Stimulated activated CD4-positive, alpha-beta T cell treated with anti-CD3 and anti-CD28 coated beads, Interleukin-1b, Interleukin-23, amount 100 ng/mL, for 24 hours (primary cell): Measurements from ENCODE around the gene IPO11.
"Not testable (repeated sequence)": the region's sequence is repeated elsewhere in the genome, so short reads cannot be mapped to it uniquely, and the experiment has no call there.

Experiments used
- DNase-seq, 4 experiments: peaks; one replicate each; pipeline ENCODE4 v3.0.0-alpha.2; 2020; ENCODE audit warnings: low read depth in 4 of 4, low spot score in 1 of 4

IPO11 gene

DNA sequence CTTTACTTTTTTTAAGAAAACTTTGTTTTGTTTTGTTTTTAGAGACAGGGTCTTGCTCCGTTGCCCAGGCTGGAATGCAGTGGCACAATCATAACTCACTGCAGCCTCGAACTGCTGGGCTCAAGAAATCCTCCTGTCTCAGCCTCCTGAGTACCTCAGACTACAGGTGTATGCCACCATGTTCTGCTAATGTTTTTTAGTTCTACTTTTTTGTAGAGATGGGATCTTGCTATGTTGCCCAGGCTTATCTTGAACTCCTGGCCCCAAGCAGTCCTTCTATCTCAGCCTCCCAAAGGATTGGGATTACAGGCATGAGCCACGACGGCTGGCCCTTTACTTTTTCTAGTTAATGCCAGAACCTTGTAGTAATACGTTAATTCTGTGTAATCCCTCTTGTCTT is 36.0 kb downstream of the IPO11 start:
- no peak for DNase-seq

DNA sequence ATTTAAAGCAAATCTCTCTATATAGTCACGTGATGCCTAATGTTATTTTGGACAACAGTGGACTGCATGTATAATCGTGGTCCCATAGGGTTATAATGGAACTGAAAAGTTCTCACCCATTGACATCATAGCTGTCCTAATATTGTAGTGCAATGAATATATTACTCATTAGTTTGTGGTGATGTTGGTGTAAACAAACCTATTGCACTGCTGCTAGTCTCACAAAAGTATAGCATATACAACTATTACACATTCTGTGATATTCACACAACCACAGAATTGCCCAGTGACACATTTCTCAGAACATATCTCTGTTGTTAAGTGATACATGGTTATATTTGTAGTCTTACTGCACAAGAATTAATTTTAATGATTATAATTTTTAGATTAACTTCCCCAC is 37.7 kb downstream of the IPO11 start:
- DNase-seq = no peak

DNA sequence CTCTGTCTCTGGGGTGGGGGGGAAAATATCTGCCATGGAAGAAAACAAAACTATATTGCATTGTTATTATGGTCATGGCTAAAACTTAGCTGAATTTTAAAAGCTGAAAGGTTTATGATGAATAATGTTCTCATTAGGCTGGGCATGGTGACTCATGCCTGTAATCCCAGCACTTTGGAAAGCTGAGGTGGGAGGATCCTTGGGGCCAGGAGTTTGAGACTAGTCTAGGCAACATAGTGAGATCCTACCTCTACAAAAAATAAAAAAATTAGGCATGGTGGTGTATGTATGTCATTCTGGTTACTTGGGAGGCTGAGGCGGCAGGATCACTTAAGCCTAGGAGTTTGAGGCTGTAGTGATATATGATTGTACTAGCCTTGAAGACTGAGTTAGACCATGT is 44.5 kb downstream of the IPO11 start:
- no peak for DNase-seq

DNA sequence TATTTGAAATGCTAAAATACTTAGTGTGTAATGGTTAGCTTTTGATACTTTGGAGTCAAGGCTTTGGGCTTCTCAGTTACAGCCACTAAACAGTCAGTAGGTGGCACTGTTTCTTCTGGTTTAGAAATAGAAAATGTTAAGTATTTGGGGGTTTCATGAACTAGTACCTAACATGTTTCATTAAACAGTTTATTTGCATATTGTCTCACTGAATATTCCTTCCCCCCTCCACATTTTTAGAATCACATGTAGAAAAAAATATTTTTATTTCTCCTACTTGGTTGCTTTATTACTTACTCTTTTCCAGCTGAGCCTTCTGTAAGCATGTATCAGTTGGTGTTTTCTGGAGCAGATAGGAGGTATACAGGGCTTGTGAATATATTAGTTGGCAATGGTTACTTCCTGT is 48.0 kb downstream of the IPO11 start:
- DNase-seq = no peak

DNA sequence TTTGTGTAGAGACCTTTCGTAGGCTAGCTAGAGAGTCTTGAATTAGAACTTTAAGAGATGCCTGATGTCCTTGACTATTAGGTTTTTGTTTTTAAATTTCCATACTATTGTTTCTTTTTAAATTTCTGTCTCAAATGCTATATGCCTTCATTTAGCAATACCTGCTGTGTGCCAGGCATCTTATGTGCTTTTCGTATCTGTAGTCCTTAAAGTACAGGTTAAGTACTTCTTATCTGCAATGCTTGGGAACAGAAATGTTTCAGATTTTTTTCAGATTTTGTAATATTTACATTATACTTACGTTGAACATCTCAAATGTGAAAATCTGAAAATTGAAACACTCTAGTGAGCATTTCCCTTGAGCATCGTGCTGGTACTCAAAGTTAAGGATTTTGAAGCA is 49.0 kb downstream of the IPO11 start:
- no peak for DNase-seq

DNA sequence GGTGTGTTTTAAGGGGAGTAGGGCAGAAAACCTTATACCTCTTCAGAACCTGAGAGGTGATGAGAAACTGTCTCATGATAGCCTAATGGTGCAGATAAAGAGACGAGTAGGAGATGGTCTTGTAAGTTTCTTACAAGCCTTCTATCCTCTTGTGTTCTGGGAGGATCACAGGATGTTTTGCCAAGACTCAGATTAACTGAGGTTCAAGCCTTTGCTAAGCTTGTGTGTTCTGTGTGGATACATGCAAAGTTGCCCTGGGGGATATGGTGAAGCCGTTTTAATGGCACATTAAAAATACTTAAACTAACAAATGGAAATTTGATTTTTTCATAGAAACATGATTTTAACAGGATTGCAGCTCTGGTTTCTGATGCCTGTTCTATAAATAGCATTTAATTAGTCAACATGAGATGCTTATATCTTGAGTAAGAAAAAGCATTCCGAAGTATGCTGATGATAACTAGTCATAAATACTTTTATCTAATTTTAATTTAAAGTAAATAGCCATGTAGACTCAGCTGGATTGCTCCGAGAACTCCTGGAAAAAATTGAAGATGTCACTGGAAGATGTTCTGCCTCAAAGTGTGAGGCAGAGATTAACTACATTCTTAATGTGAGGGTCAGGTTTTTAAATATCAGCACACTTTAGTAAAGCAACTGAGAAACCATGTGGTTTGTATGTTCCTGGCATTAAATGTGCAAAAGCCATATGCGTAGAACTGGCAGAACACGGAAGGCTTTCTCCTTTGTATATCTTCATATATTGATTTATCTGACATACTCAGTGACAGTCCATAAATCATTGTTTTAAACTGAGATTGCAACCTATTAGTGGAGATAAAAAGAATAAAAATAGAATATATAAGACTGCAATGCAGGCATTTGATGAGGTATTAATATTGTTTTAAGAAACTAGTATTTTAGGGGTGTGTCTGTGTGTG is 53.7 kb downstream of the IPO11 start:
- no peak for DNase-seq

DNA sequence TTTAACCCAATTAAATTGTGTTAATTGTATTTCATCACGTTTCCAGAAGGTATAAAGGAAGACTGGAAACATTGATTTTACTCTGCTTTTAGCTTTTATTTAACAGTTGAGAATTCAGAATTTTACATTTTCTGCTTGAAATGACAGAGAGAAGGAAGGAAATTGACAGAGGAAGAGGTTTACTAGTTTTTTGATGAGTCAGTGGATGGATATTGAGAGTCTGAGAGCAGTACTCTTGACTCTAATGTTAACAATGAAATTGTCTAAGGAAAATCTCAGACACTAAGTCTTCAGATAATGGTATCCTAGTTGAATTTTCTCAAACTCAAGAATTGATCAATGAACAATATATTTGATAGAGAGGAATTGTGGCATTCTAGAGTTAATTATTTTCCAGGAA is 60.6 kb downstream of the IPO11 start:
- DNase-seq = no peak

DNA sequence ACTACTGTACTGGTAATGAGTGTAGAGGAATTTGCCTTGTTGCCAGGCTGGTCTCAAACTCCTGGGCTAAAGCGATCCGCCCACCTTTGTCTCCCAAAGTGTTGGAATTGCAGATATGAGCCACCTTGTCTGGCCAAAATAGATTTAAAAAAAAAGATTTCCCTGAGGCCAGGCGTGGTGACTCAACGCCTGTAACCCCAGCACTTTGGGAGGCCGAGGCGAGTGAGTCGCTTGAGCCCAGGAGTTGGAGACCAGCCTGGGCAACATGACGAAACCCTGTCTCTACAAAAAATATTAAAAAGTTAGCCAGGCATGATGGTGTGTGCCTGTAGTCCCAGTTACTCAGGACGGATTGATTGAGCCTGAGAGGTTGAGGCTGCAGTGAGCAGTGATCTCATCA is 62.5 kb downstream of the IPO11 start:
- no peak for DNase-seq

DNA sequence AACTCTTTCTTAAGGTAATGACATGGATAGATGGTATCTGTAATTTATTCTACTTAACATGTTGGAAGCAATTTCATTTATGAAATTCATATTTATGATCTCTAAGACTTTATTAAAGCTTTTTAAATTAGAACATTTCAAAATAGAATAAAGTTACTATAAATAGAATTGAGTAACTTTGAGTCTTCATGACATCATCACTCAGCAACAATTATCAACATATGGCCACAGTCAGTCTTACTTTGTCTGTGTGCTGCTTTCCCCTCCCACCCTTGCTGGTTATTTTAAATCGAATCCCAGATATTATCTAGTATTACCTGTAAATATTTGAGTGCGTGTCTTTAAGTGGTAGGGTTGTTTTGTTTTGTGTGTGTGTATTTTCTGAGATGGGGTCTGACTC is 65.2 kb downstream of the IPO11 start:
- DNase-seq = no peak

DNA sequence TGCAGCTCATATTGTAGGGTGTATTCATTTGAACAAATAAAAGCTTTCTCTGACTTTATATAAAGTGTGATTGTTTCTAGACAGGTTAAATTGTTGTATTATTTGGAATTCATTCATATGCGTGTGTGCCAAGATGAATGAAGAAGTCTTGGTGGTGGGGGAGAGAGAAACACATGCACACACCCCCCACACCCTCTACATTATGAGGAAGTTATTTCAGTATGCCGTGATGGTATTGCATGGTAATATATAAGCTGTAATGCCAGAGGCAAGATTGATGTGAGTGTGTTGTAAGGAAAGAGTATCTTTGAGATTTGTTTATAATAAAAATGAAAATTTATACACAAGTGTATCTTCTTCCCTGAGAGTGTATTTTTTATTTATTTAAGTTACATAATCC is 71.0 kb downstream of the IPO11 start:
- DNase-seq = no peak

DNA sequence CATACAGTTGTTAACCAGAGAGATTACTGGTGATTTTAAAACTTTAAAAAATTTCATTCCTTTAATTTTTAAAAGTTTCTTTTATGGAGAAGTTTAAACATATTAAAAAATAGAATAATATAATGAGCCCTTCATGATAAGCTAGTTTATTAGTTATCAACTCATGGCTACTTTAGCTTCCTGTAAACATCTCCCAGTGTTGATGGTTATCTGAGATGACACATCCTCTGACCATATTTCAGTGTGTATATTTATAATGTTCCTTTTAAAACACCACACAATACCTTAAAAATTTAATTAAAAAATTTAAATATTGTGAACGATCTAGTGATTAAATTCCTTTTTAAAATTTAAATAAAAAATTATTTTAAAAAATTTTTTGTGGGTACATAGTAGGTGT is 74.1 kb downstream of the IPO11 start:
- DNase-seq = no peak

DNA sequence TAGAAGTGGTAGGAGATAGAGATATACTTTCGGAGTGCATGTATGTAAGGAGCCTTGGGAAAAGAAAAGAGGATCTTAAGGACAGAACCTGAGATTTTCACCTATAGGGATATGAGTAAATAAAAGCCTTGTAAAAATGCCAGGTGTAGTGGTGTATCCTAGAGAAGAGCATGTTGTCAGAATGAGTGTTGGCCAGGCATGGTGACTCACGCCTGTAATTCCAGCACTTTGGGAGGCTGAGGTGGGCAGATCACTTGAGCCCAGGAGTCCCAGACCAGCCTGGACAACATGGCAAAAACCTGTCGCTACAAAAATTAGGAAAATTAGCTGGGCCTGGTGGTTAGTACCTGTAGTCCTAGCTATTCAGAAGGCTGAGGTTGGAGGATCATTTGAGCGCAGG is 76.0 kb downstream of the IPO11 start:
- DNase-seq = no peak

DNA sequence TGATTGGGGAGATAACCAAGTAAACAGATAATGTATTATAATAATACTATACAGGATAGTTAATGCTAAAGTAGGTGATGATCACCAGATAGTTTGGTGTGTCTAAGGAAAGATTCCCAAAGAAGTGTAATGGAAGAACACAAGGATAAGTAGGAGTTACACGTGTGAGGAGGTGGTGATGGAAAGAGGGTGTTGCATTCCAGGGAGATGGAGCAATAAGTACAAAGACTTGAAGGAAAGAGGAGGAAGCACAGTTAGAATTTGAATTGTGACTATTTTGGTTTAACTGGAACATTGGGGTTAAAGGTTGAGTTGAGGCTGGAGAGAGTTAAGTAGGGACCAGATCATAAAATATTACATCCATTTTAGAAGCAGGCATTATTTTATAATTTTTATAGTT is 76.9 kb downstream of the IPO11 start:
- DNase-seq = no peak

DNA sequence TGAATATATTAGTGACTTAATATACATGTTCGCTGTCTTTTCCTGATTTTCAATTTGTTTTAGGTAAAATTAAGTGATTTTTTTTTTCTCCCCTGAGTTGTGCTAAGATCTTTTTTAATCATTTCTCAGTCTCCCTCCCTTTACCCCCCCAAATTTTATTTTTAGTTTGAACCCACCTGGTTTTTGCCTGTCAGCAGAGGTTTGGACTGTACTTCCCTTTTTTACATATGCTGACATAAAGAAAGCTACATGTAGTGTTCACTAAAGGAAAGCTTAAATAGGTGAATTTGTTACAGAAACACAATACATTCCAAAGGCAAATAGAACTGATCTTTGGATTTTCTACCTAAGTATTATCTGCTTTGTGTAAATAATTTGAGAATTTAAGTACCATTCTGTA is 82.2 kb downstream of the IPO11 start:
- DNase-seq = no peak

DNA sequence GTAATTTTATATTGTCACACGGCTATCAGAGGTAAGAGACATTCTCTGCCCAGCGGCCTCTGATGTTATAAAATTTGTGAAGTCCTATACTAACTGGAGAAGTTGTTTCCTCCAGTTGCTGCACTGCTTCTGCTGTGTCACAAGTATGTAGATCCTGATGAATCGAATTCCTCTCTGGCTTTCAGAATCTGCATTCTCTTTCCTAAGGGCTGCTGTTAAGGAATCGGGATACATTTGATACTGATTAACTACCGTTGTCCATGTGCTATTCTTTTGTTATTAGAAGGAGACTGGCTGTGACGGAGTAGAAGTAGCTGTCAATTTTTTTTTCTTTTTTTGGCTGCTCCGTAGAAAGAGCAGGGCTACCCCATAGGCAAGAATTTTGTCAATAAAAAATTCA is 84.3 kb downstream of the IPO11 start:
- DNase-seq = no peak

DNA sequence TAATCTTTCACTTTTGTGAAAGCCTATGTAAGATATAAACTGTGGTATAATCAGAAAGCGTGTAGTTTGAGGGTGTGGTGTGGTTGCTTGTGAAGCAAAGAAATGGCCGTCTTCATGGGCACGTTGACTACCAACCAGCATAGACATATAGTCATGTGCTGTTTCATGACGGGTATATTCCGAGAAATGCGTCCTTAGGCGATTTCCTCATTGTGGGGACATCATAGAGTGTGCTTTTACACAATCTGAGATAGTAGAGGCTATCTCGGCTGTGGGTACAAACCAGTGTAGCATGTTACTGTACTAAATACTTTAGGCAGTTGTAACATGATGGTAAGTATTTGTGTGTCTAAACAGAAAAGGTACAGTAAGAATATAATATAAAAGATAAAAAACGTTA is 86.4 kb downstream of the IPO11 start:
- no peak for DNase-seq

DNA sequence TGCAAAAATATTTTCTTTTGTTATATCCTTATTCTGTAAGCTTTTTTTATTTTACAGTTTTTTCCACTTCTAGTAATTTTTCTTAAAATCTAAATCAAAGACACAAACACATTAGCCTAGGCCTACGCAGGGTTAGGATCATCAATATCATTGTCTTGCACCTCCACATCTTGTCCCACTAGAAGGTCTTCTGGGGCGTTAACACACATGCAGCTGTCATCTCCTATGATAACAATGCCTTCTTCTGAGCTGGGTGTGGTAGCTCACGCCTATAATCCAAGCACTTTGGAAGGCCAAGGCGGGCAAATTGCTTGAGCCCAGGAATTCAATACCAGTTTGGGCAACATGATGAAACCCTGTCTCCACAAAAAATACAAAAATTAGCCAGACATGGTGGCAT is 87.2 kb downstream of the IPO11 start:
- DNase-seq = no peak

DNA sequence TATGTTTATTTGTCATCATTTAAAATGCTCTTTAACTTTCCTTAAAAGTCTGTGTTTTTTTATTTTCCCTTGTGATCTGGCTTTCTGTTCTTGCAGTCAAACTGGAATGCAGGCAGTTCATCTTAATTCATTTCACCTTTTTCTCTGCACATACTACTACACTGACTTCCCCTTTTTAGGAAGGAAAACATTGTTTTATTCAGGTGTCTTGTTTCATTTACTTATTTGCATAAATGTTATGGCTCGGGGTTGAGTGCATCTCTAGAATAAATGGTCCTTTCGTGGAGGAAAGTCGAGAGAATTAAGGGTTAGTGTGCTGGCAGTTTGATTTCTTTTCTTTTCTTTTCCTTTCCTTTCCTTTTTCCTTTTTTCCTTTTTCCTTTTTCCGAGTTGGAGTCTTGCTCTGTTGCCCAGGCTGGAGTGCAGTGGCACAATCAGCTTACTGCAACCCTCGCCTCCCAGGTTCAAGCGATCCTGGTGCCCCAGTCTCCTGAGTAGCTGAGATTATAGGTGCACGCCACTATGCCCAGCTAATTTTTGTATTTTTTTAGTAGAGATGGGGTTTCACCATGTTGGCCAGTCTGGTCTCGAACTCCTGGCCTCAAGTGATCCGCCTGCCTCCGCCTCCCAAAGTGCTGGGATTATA is 90.0 kb downstream of the IPO11 start:
- DNase-seq = no peak

DNA sequence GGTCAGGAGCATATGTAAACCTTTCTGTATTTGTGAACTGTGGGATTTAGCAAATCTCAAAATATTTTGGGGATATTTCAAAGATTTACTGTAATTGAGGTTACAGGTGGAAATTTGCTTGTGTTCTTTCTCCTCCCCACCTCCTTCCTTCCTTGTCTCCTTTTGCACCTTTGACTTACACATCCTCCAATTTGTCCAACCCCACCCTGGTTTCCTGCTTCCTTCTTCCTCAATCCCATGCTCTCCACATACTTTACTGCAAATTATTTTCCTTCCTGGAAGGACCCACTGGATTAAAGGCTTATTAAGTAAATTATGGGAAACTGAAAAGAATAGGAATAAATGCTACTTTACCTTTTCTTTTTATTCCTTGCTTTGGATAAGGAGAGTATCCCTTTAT is 91.6 kb downstream of the IPO11 start:
- DNase-seq = no peak

DNA sequence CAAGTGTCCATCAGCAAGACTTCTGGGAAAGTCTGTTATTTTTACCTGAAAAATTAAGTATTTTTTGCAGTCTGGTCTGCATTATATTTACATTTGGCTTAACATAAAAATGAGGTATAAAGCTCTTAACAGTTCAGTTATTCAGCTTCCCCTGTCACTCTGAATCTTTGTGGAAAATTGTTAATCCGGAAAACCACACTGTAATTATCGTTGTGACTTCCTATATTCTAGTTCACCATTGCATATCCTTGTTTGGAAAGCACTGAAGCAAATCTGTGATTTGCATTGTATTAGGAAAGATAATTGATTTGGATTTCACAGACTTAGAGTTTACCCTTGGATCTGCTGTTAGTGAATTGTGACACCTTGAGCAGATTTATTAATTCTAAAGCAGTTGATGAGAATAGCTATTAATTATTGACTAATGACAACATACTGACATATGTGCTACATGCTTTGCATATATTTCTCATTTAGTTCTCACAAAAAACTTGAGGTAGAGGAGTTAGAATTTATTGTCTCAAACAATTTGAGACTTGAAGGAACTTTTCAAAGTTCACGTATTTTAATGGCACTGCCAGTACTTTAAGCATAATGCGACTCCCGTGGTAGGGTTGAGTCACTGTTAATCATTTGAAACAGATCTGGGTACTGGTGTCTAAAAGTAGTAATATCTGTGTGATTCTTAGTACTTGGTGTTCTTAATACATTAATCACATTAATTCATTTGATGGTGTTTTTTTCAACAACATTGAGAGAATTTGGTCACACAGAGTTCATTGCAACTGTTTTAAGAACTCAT is 94.3 kb downstream of the IPO11 start:
- no peak for DNase-seq

DNA sequence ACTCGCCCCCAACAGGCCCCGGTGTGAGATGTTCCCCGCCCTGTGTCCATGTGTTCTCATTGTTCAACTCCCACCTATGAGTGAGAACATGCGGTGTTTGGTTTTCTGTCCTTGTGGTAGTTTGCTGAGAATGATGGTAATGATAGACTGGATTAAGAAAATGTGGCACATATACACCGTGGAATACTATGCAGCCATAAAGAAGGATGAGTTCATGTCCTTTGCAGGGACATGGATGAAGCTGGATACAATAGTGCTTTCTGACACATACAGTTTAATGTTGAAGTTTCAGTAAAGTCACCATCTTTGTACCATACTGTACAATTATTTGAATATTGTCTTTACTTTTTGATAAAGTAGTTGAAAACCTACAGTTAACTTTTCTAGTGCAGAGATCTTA is 96.2 kb downstream of the IPO11 start:
- DNase-seq = not testable (repeated sequence)

DNA sequence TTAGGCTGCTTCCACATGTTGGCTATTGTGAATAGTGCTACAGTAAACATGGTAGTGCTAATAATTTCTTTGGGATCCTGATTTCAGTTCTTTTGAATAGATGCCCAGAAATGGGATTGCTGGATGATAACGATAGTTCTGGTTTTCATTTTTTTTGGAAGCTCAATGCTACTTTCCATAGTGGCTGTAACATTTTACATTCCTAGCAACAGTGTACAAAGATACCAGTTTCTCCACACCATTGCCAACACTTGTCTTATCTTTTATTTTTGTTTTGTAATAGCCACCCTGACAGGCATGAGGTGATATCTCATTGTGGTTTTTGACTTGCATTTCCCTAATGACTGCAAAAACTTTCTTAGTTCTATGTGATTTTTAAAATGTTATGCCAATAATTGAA is 97.2 kb downstream of the IPO11 start:
- DNase-seq = no peak
